Right lobe of liver (tissue), 6 donors: ENCODE data around the gene LRRC2. TPM values are rescaled to one million over a fixed set of nuclear protein-coding genes. Genes with fewer than 3 reads are reported as not detected.
A peak's percentile ranks its signal among the peaks of the same experiment; 100 is the strongest.

Experiments
- ATAC-seq, 4 donors: fragments of 200-7000 bp; cut with Tn5 transposase; one replicate each; pipeline ENCODE4 v1.9.1; 2020; ENCODE audit warnings: mild to moderate bottlenecking in 4 of 4, moderate library complexity in 4 of 4
- DNase-seq, 3 donors: peaks; one replicate each; pipeline ENCODE4 v3.0.0-alpha.2; 2020
- H3K27ac ChIP-seq, 3 donors: fragments of 200-600 bp; one replicate each; pipeline ENCODE4 v1.8.0; 2022
- H3K27me3 ChIP-seq, 2 donors: fragments of 200-600 bp; one replicate each; pipeline ENCODE4 v1.8.0; 2022
- H3K36me3 ChIP-seq, 4 donors: fragments of 200-600 bp; sonication (generic) in 1 of 4; one replicate each; pipeline versions ENCODE4 v1.5.1 to v1.8.0; 2017 to 2022; ENCODE audit warnings: control low read depth in 1 of 4
- H3K4me1 ChIP-seq, 4 donors: fragments of 200-600 bp; sonication (generic) in 1 of 4; one replicate each; pipeline versions ENCODE4 v1.5.1 to v1.8.0; 2017 to 2022; ENCODE audit warnings: control low read depth in 1 of 4
- H3K4me3 ChIP-seq, 3 donors: fragments of 200-600 bp; one replicate each; pipeline ENCODE4 v1.8.0; 2022
- H3K9me3 ChIP-seq, 4 donors: fragments of 200-600 bp; sonication (generic) in 1 of 4; one replicate each; pipeline versions ENCODE4 v1.5.1 to v1.8.0; 2017 to 2022; ENCODE audit warnings: control low read depth in 1 of 4
- POLR2A ChIP-seq: fragments of 450-650 bp; IDR thresholded peaks from one replicate; pipeline ENCODE4 v1.6.1; 2017; ENCODE audit warnings: antibody characterized with exemption, mild to moderate bottlenecking
- WGBS: methylation state at CpG from one replicate; pipeline ENCODE4 v1.1.6; 2018; ENCODE audit warnings: low coverage, low lambda C conversion rate; ENCODE audit not compliant: insufficient coverage; ENCODE audit errors: missing lambda C conversion rate; 5-methylcytosine and 5-hydroxymethylcytosine counted together
- intact Hi-C, 2 donors: fragments of 100-400 bp; cut with DNase I; formaldehyde crosslinking; loops; one replicate each; pipeline versions ENCODE4 v1.11.2 to v1.14.1; 2022
- total RNA-seq, 6 experiments: library from RNA; depleted of rRNA in 2 of 6; stranded (reverse); fragments of >200 nt in 2 of 6; fragmentation: NEBNext Ultra II Directional in 3 of 6; extraction: Animal tissue kit (Norgen Biotek cat#: 25700) in 3 of 6; gene quantifications; one replicate each; pipeline versions ENCODE4 v1.1.0 to v1.2.4, GENCODE V29; 2016 to 2023
- TF ChIP-seq, protein P1 (sequence below), 4 donors: fragments of 200-600 bp in 3 of 4; fragments of 450-650 bp in 1 of 4; IDR thresholded peaks; one replicate each; pipeline versions ENCODE4 v1.5.1 to v1.8.0; 2016 to 2022; ENCODE audit warnings: antibody characterized with exemption in 4 of 4, mild to moderate bottlenecking in 2 of 4
- donor health status: DM: no; HTN: yes; CAD: no.
- donor health status: DM: no; HTN: no; CAD: no.
- donor health status: DM: no; HTN: no; CAD: no.
- donor health status: DM: no; HTN: yes; CAD: no.
- donor health status: DM: no; HTN: yes; CAD: no.

Gene LRRC2
- total RNA-seq, 6 experiments from 2014 or later, result 4.3 to 8.9 (median 6.1) TPM

- intact Hi-C loops, result no loop called here
- Histone ChIP-seq H3K36me3 (no peaks in the 10 kb centered on the region), H3K27me3 (no peaks in the 10 kb centered on the region), H3K4me1 (peaks cover 0 to 21% (median 10%) of the 10 kb centered on the region in 4 donors), H3K4me3 (no peak within 1 kb of the TSS), H3K27ac (no peak within 1 kb of the TSS), H3K9me3 (no peaks in the 10 kb centered on the region)
- peak in 1 of 3 donors; percentile 69 for DNase-seq
- peak; percentile 62 to 81 (median 77) for ATAC-seq
- WGBS, result 54% methylated on average over 9 of the region's 9 CpGs
- TF ChIP-seq POLR2A, result no peak
- TF ChIP-seq, protein P1, sequence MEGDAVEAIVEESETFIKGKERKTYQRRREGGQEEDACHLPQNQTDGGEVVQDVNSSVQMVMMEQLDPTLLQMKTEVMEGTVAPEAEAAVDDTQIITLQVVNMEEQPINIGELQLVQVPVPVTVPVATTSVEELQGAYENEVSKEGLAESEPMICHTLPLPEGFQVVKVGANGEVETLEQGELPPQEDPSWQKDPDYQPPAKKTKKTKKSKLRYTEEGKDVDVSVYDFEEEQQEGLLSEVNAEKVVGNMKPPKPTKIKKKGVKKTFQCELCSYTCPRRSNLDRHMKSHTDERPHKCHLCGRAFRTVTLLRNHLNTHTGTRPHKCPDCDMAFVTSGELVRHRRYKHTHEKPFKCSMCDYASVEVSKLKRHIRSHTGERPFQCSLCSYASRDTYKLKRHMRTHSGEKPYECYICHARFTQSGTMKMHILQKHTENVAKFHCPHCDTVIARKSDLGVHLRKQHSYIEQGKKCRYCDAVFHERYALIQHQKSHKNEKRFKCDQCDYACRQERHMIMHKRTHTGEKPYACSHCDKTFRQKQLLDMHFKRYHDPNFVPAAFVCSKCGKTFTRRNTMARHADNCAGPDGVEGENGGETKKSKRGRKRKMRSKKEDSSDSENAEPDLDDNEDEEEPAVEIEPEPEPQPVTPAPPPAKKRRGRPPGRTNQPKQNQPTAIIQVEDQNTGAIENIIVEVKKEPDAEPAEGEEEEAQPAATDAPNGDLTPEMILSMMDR (IDR thresholded peaks at IDR 0.05), result no peak
These were observed 46.2 kb upstream of the LRRC2 start, which contains the start of gene FAM240A for GRCh38 chr3:46612324-46612723. Gene FAM240A, plus strand, starts transcription at chr3:46612525. Its CDS starts 159 bp downstream, at chr3:46612684.

GRCh38 chr3:46609944-46610722 is 44.0 kb upstream of the LRRC2 start:
- 84% methylated on average over 8 of the region's 12 CpGs for WGBS
- intact Hi-C loops, result no loop called here
- Histone ChIP-seq H3K27ac (no peak overlapping the region), H3K4me3 (no peak overlapping the region), H3K9me3 (no peaks in the 10 kb centered on the region), H3K4me1 (peaks cover 0 to 21% (median 10%) of the 10 kb centered on the region in 4 donors), H3K27me3 (no peaks in the 10 kb centered on the region), H3K36me3 (no peaks in the 10 kb centered on the region)
- ATAC-seq (no peak), DNase-seq (no peak)
- TF ChIP-seq, protein P1 (IDR thresholded peaks at IDR 0.05), result no peak
- no peak for TF ChIP-seq POLR2A

- Histone ChIP-seq H3K27me3 (no peaks in the 10 kb centered on the region), H3K9me3 (no peaks in the 10 kb centered on the region), H3K27ac (no peak overlapping the region), H3K4me3 (no peak overlapping the region), H3K36me3 (no peaks in the 10 kb centered on the region), H3K4me1 (peaks cover 0 to 21% (median 10%) of the 10 kb centered on the region in 4 donors)
- 65% methylated on average over 5 of the region's 5 CpGs for WGBS
- TF ChIP-seq, protein P1 (IDR thresholded peaks at IDR 0.05), result no peak
- no peak for TF ChIP-seq POLR2A
- DNase-seq (no peak), ATAC-seq (peak; percentile 56 to 79 (median 66))
- intact Hi-C loops, result no loop called here
These were observed 43.2 kb upstream of the LRRC2 start for GRCh38 chr3:46609212-46609721.

GRCh38 chr3:46607603-46608028 is 41.5 kb upstream of the LRRC2 start:
- H3K27me3 ChIP-seq, result no peaks in the 10 kb centered on the region
- 51% methylated on average over 3 of the region's 6 CpGs for WGBS
- H3K4me1 ChIP-seq, result peaks cover 0 to 20% (median 9%) of the 10 kb centered on the region in 4 donors
- H3K36me3 ChIP-seq, result no peaks in the 10 kb centered on the region
- no peak overlapping the region for H3K27ac ChIP-seq
- intact Hi-C loops, result no loop called here
- no peak overlapping the region for H3K4me3 ChIP-seq
- DNase-seq (no peak), ATAC-seq (peak in 2 of 4 donors; percentile 10 to 16)
- no peaks in the 10 kb centered on the region for H3K9me3 ChIP-seq
- TF ChIP-seq, protein P1 (IDR thresholded peaks at IDR 0.05), result no peak
- no peak for TF ChIP-seq POLR2A
